ENCODE results near the gene PXDN. TPM values are rescaled to one million over a fixed set of nuclear protein-coding genes. Genes with fewer than 3 reads are reported as not detected.

Gene PXDN
- total RNA-seq, 1 donor from 2014 or later = 2.5 TPM

GRCh38 chr2:1600191-1601066 is 143.9 kb downstream of the PXDN start:
- intact Hi-C loops (cut with micrococcal nuclease) = no loop called here

DNA sequence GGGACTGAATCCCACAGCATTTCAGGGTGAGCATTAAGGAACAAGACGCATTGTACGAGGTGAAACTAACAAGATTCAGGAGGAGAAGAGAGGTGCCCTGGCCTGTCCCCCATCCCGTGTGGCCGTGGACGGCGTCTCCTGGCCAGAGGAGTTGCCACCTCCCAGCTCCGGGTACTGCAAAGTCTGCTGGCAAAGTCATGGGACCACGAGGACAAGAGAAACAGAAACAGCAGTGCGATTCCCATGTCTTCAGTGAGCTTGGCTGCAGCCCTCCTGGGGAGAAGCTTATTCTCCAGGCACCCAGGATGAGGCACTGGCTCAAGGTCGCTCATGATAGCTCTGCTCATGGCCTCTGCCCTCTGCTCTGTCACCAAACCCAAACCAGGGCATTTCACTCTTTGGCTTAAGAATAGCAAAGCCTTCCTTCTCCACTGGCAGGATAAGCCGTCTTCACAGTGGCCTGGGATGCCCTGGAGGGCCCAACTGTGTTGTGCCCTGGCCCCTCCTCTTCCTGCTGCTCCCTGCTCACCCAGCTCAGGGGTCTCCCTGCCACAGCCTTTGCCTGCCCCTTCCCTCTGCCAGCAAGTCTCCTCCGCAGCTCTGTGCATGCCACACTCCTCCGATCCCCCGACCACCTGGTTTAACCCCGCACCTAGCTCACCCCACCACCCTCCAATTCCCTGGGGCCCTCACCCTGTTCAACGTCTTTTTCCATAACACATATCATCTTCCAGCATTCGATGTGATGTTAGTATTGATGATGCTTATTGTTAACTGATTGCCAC is 144.8 kb downstream of the PXDN start:
- intact Hi-C loops (cut with micrococcal nuclease) = no loop called here

DNA sequence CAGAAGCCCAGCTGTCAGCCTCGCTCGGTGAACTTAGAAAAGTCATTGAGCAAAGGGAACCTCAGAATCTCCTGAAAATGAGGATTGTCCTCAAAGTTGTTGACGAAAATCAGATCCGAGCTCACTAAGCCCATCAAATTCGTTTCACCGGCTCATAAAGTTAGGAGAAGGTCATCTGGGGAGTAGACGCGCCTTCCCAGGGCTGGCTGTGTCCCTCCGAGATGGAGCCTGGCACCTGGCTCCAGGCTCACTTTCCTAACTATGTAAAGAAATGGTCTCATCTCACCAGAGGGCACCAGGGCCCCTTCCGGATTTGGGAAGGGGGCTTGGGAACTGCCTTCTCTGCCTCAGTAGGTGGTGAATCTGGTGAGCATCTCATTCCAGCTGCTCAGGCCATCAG is 145.5 kb downstream of the PXDN start:
- intact Hi-C loops (cut with micrococcal nuclease) = no loop called here

DNA sequence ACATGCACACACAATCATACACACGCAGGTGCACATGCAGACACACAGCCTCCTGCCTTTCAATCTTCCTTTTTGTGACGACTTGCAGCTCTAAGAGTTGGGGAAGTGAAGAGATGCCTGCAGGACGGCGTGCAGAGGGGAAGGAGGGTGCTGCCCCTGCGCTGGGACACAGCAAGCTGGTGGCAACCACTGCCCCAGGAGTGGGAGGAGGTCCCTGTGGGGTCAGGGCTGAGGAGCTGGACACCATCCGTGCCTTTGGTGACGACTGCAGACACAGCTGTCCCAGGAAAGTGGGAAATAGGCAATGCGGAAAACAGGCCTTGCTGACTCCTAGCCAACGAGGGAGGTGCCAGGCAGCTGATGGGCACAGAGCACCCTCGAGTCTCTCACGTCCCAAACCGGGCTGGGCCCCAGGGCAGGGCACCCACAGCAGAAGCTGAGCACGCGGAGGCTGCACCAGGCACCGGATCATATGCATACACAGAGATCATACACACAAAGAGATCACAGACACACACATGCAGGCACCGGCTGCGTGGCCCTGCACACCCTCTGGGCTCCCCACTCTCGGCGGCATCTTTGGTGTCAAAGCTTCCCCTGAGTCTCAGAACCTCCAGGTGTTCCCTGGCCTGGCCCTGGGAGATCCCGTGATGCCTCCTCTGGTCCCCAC is 146.1 kb downstream of the PXDN start:
- intact Hi-C loops (cut with micrococcal nuclease) = no loop called here

- intact Hi-C loops (cut with micrococcal nuclease) = no loop called here
These were observed 149.0 kb downstream of the PXDN start for GRCh38 chr2:1595274-1595673.

- intact Hi-C loops (cut with micrococcal nuclease) = no loop called here
These were observed 149.7 kb downstream of the PXDN start for GRCh38 chr2:1594373-1595171.

DNA sequence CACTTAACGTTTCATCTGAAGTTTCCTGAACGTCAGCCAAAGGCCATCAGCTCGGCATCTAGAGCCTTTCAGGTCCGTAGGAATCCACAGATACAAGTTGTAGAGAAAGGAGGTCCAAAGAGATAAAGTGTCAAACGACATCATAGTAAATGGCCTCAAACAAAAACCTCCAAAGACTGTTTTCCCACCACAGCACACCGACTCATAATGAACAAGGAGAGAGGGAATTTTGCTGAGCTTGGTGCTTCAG is 150.3 kb downstream of the PXDN start:
- intact Hi-C loops (cut with micrococcal nuclease) = no loop called here

- intact Hi-C loops (cut with micrococcal nuclease) = no loop called here
These were observed 150.8 kb downstream of the PXDN start for GRCh38 chr2:1593371-1594122.

- intact Hi-C loops (cut with micrococcal nuclease) = no loop called here
These were observed 152.1 kb downstream of the PXDN start for GRCh38 chr2:1591978-1592907.

GRCh38 chr2:1591461-1591770 is 152.9 kb downstream of the PXDN start:
- intact Hi-C loops (cut with micrococcal nuclease) = no loop called here

DNA sequence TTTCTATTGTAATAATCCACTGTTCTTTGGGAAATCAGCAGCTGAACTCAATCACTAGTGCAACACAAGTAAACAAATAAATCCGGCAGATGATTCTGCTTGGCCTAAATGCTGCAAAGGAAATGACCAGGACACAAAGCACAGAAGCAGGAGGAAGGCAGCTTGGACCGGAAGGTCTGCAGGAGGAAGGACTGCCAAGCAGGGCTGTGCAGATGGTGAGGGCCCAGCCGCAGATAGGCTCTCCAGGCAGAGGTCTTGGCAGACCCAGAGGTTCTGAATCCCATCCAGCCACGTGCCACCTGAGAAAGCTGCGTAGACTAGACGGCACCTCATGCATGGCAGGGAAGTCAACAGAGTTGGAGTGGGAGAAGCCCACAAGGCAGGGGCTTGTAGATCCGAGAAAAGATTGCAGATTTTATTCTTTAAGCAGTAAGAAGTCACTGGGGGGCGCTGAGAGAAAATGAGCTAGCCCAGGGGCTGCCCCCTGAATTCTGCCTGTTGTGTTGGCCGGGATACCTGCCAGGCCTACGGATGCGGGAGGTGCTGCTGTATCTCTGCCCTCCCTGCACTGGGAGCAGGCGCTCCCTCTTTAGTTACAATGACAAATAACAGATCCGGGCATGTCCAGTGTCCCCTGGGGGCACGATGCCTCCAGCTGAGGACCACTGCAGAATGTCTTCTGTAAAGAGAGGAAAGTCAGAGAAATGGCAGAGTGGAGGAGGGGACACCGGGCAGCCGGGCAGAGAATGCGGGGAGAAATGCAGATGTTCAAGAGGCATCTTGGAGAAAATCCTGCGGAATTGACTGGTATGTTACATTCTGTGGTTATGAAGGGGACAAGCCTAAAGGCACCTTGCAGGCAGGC is 153.5 kb downstream of the PXDN start:
- intact Hi-C loops (cut with micrococcal nuclease) = no loop called here

GRCh38 chr2:1588978-1589621 is 155.2 kb downstream of the PXDN start:
- intact Hi-C loops (cut with micrococcal nuclease) = no loop called here

DNA sequence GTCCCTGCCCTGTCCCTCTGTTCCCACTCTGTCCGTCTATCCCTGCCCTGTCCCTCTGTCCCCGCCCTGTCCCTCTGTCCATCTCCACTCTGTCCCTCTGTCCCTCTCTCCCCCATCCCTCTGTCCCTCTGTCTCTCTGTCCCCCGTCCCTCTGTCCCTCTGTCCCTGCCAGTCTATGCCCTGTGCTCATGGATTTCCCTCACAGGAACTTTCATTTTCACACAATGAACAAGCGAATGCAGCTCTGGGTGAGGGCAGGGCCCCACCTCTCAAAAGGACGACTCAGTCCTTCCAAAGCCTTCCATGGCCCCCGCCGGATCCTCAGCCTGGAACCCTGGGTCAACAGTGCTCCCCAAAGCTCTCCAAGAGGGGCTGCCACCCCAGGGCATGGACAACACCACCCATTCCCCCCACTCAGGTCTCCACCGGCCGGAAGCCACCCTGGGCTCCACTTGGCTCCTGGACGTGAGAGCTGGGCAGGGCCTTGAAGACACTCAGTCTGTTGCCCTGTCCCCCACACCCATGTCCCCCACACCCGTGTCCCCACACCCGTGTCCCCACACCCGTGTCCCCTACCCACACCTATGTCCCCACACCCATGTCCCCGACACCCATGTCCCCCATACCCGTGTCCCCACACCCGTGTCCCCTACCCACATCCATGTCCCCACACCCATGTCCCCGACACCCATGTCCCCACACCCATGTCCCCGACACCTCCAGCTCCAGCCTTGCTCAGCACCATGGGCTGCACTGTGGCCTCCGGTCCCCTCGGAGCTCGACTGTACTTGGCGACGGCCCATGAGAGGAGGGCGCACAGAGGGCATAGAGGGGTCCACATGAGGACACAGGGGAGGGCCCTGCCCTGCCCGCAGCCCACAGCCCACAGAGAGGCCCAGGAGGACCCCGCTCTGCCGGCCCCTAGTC is 156.0 kb downstream of the PXDN start:
- intact Hi-C loops (cut with micrococcal nuclease) = no loop called here

GRCh38 chr2:1586923-1587840 is 157.1 kb downstream of the PXDN start:
- intact Hi-C loops (cut with micrococcal nuclease) = no loop called here

GRCh38 chr2:1586251-1586922 is 157.9 kb downstream of the PXDN start:
- intact Hi-C loops (cut with micrococcal nuclease) = no loop called here

DNA sequence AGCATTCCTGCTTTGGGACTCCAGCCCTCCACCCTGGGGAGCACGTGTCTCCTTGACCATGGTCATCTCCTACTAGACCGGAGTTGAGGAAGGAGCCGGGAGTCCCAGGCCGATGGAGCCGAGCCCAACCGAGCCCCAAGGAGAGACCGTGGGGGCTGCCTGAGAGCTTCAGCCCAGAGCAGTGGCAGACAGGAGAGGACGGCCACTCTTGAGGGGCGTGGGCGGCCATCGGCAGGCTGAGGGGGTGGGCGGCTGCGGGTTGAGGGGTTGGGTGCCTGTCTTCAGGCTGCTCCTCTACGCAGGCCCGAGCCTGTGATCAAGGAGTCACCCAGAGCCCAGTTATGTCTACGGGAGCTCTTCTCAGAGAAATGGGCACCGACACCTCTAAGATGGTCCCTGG is 158.7 kb downstream of the PXDN start:
- intact Hi-C loops (cut with micrococcal nuclease) = no loop called here

Data from T-helper 1 cell treated with Interleukin-12 subunit alpha and Interleukin-12 subunit beta and Interleukin-4 antibody, amounts not matched to agents 30 ng/mL and 1 ng/mL, for 36 hours (primary cell).